ENCODE measurements around the gene DDX4. TPM values are rescaled to one million over a fixed set of nuclear protein-coding genes. Genes with fewer than 3 reads are reported as not detected.

Gene DDX4
- total RNA-seq, 1 experiment from 2014 or later, result not detected

GRCh38 chr5:55857247-55857640 lies 119.4 kb downstream of the DDX4 start:
- H3K27ac ChIP-seq, result no peak overlapping the region
- H3K27me3 ChIP-seq, result no peaks in the 10 kb centered on the region
- DNase-seq, result no peak
- H3K9me3 ChIP-seq (replicated peaks), result no peaks in the 10 kb centered on the region
- H3K4me3 ChIP-seq, result no peak overlapping the region
- H3K36me3 ChIP-seq, result no peaks in the 10 kb centered on the region
- H3K4me1 ChIP-seq, result no peaks in the 10 kb centered on the region

- no peak for DNase-seq
- Histone ChIP-seq H3K4me3 (no peak overlapping the region), H3K36me3 (no peaks in the 10 kb centered on the region), H3K4me1 (no peaks in the 10 kb centered on the region), H3K9me3 (replicated peaks) (no peaks in the 10 kb centered on the region), H3K27me3 (no peaks in the 10 kb centered on the region), H3K27ac (no peak overlapping the region)
These were observed 120.2 kb downstream of the DDX4 start for GRCh38 chr5:55858104-55858503.

- Histone ChIP-seq H3K4me1 (no peaks in the 10 kb centered on the region), H3K27me3 (no peaks in the 10 kb centered on the region)
These were observed 122.4 kb downstream of the DDX4 start for GRCh38 chr5:55860288-55860687.

GRCh38 chr5:55860709-55861108 lies 122.8 kb downstream of the DDX4 start:
- DNase-seq, result no peak
- no peaks in the 10 kb centered on the region for H3K36me3 ChIP-seq
- no peak overlapping the region for H3K27ac ChIP-seq
- H3K9me3 ChIP-seq (replicated peaks), result no peaks in the 10 kb centered on the region
- no peak overlapping the region for H3K4me3 ChIP-seq
- H3K27me3 ChIP-seq, result no peaks in the 10 kb centered on the region
- H3K4me1 ChIP-seq, result no peaks in the 10 kb centered on the region

More at GRCh38 chr5:55860288-55860687, 122.4 kb downstream of the DDX4 start:
- no peaks in the 10 kb centered on the region for H3K9me3 ChIP-seq (replicated peaks)
- no peak overlapping the region for H3K27ac ChIP-seq
- no peaks in the 10 kb centered on the region for H3K36me3 ChIP-seq
- H3K4me3 ChIP-seq, result no peak overlapping the region
- DNase-seq, result no peak

GRCh38 chr5:55864606-55865541 lies 127.0 kb downstream of the DDX4 start:
- no peak for DNase-seq
- Histone ChIP-seq H3K27me3 (no peaks in the 10 kb centered on the region), H3K4me1 (no peaks in the 10 kb centered on the region), H3K9me3 (replicated peaks) (no peaks in the 10 kb centered on the region), H3K4me3 (no peak overlapping the region), H3K27ac (no peak overlapping the region), H3K36me3 (no peaks in the 10 kb centered on the region)

- Histone ChIP-seq H3K27ac (no peak overlapping the region), H3K9me3 (replicated peaks) (no peaks in the 10 kb centered on the region), H3K27me3 (no peaks in the 10 kb centered on the region), H3K4me1 (no peaks in the 10 kb centered on the region), H3K4me3 (no peak overlapping the region), H3K36me3 (no peaks in the 10 kb centered on the region)
- DNase-seq, result peak in 1 of 2 experiments; percentile 24
These were observed 128.0 kb downstream of the DDX4 start for GRCh38 chr5:55865831-55866230.

- Histone ChIP-seq H3K9me3 (replicated peaks) (no peaks in the 10 kb centered on the region), H3K36me3 (no peaks in the 10 kb centered on the region), H3K27ac (no peak overlapping the region), H3K4me3 (no peak overlapping the region), H3K4me1 (no peaks in the 10 kb centered on the region), H3K27me3 (no peaks in the 10 kb centered on the region)
- DNase-seq, result no peak
These were observed 128.6 kb downstream of the DDX4 start for GRCh38 chr5:55866485-55866884.

Other genes starting within 250 kb of the DDX4 start
- 31.3 and 35.1 TPM in 2 replicates for gene PLPP1, start 203.1 kb upstream of the DDX4 start, total RNA-seq (2014; rRNA removed; shearing (Covaris generic))
- gene SLC38A9, start 25.7 kb upstream of the DDX4 start, total RNA-seq (2014; rRNA removed; shearing (Covaris generic)), result 30.6 and 33.7 TPM in 2 replicates
- 0.18 TPM in 1 of 2 replicates, not detected in the other for gene IL31RA, start 113.3 kb downstream of the DDX4 start, total RNA-seq (2014; rRNA removed; shearing (Covaris generic))

Measured in SJCRH30 (cell line).